NCI-H82 treated with DMSO at 0.1 percent for 48 hours (cell line): Measurements from ENCODE around the gene AUH.

Experiments used
- DNase-seq: peaks from one replicate; lab custom pipeline; 2025; ENCODE audit not compliant: unreplicated experiment; lab: John Stamatoyannopoulos, UW

AUH gene

GRCh38 chr9:91340395-91340967, 21.2 kb downstream of the AUH start:
- DNase-seq: no peak

- no peak for DNase-seq
Observed at GRCh38 chr9:91338681-91339080, 23.0 kb downstream of the AUH start.

GRCh38 chr9:91336786-91337185, 24.9 kb downstream of the AUH start:
- no peak for DNase-seq

- no peak for DNase-seq
Observed at GRCh38 chr9:91334053-91334452, 27.7 kb downstream of the AUH start.

GRCh38 chr9:91333551-91333950, 28.2 kb downstream of the AUH start:
- no peak for DNase-seq

- no peak for DNase-seq
Observed at GRCh38 chr9:91332546-91333231, 29.0 kb downstream of the AUH start.

GRCh38 chr9:91331849-91332248, 29.9 kb downstream of the AUH start:
- DNase-seq: no peak

GRCh38 chr9:91328186-91328585, 33.5 kb downstream of the AUH start:
- DNase-seq: no peak

- DNase-seq: no peak
Observed at GRCh38 chr9:91321691-91322090, 40.0 kb downstream of the AUH start.

- DNase-seq: no peak
Observed at GRCh38 chr9:91320299-91320698, 41.4 kb downstream of the AUH start.

- DNase-seq: no peak
Observed at GRCh38 chr9:91316093-91316492, 45.6 kb downstream of the AUH start.

GRCh38 chr9:91315191-91315590, 46.5 kb downstream of the AUH start:
- DNase-seq: no peak

GRCh38 chr9:91312717-91313325, 48.9 kb downstream of the AUH start:
- no peak for DNase-seq

GRCh38 chr9:91310037-91310436, 51.7 kb downstream of the AUH start:
- DNase-seq: no peak

- no peak for DNase-seq
Observed at GRCh38 chr9:91308191-91308590, 53.5 kb downstream of the AUH start.

GRCh38 chr9:91307279-91307678, 54.4 kb downstream of the AUH start:
- DNase-seq: no peak

- DNase-seq: no peak
Observed at GRCh38 chr9:91306296-91306630, 55.5 kb downstream of the AUH start.

GRCh38 chr9:91305596-91306295, 56.0 kb downstream of the AUH start:
- DNase-seq: no peak

GRCh38 chr9:91303741-91304415, 57.8 kb downstream of the AUH start:
- no peak for DNase-seq

GRCh38 chr9:91302831-91303230, 58.9 kb downstream of the AUH start:
- no peak for DNase-seq

GRCh38 chr9:91301161-91301560, 60.6 kb downstream of the AUH start:
- DNase-seq: no peak

- no peak for DNase-seq
Observed at GRCh38 chr9:91298311-91298710, 63.4 kb downstream of the AUH start.
